AG20443 (cell line): ENCODE results near the gene ATG16L2.
"Not testable (repeated sequence)": the region's sequence is repeated elsewhere in the genome, so short reads cannot be mapped to it uniquely, and the experiment has no call there.

Experiments
- DNase-seq: peaks from one replicate; pipeline ENCODE4 v3.0.0; 2012; ENCODE audit warnings: low spot score, mixed read lengths

The ATG16L2 gene

GRCh38 chr11:72824811-72825505 is 10.7 kb downstream of the ATG16L2 start:
- no peak for DNase-seq

DNA sequence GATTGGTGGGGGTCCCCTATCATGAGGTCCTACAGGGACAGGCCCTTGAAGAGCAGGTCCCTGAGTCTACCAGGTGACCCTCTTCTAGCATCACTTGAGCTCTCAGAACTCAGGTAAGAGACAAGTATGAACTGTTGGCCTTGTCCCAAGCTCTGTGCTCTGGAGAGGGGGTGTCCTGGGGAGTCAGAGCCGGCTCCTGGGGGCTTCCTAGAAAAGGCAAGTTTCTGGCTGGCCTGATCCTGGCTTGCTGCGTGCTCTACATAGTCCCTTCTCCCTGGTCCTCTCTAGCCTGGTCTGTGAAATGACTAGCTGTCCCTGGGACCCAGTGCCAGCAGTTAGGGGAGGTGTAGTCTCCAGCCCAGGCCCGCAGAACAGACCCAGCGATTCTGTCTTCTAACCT is 11.4 kb downstream of the ATG16L2 start:
- no peak for DNase-seq

DNA sequence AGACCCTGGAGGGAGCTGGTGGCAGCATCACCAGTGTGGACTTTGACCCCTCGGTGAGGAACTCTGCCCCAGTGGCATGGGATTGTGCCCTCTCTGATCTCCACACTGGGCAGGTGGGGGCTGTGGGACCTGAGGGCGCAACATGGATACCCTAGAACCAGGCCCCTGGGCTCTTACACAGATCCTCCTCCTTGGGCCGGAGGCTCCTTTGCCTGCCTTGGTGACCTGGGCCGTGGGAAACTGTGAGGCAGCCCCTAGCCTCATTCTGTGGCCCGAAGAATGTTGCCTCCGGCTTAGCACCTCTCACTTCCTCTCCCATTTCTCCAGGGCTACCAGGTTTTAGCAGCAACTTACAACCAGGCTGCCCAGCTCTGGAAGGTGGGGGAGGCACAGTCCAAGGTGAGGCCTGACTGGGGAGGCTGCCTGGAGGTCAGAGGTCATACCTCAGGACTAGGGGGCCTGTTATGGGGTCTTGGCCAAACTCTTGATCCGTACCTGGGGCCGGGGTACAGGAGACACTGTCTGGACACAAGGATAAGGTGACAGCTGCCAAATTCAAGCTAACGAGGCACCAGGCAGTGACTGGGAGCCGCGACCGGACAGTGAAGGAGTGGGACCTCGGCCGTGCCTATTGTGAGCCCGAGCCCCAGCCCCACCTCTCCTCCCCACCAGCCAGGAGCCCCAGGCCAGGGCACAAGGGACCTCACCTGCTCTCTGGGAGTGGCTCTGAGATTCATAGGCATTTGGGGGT is 12.2 kb downstream of the ATG16L2 start:
- DNase-seq: no peak

GRCh38 chr11:72826942-72827480 is 12.8 kb downstream of the ATG16L2 start:
- no peak for DNase-seq

DNA sequence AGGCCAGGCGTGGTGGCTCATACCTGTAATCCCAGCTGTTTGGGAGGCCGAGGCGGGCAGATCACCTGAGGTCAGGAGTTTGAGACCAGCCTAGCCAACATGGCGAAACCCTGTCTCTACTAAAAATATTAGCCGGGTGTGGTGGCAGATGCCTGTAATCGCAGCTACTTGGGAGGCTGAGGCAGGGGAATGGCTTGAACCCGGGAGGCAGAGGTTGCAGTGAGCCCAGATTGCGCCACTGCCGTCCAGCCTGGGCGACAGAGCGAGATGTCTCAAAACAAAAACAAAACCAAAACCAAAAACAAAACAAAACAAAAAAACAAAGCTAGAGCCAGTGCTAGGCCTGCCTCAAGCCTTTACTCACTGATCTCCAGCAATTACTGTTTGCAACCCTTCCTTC is 13.4 kb downstream of the ATG16L2 start:
- DNase-seq: not testable (repeated sequence)

DNA sequence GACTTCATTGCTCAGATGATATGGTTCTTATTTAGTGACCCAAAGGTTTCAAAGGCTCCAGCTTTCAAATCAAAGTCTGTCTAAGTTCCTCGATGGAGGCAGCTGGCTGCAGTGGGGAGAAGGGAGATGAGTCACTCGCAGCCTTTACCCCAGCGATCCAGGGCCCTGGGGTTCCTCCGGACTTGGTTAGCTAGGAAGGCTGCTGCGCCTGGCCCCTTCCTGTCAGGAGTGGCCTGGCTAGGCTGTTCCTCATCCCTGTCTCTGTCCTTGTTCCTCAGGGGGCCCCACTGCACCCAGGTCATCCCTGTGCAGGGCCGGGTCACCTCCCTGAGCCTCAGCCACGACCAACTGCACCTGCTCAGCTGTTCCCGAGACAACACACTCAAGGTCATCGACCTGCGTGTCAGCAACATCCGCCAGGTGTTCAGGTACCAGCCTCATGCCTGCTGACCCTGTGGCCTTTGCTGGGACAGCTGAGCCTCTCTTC is 13.9 kb downstream of the ATG16L2 start:
- DNase-seq: peak; percentile 62

- DNase-seq: no peak
These were observed 14.5 kb downstream of the ATG16L2 start for GRCh38 chr11:72828692-72829101.

GRCh38 chr11:72829178-72829577 is 15.0 kb downstream of the ATG16L2 start:
- DNase-seq: no peak

GRCh38 chr11:72829884-72830533 is 15.8 kb downstream of the ATG16L2 start:
- no peak for DNase-seq

GRCh38 chr11:72831521-72832300 is 17.5 kb downstream of the ATG16L2 start:
- peak; percentile 86 for DNase-seq

GRCh38 chr11:72832301-72833082 is 18.3 kb downstream of the ATG16L2 start:
- no peak for DNase-seq

DNA sequence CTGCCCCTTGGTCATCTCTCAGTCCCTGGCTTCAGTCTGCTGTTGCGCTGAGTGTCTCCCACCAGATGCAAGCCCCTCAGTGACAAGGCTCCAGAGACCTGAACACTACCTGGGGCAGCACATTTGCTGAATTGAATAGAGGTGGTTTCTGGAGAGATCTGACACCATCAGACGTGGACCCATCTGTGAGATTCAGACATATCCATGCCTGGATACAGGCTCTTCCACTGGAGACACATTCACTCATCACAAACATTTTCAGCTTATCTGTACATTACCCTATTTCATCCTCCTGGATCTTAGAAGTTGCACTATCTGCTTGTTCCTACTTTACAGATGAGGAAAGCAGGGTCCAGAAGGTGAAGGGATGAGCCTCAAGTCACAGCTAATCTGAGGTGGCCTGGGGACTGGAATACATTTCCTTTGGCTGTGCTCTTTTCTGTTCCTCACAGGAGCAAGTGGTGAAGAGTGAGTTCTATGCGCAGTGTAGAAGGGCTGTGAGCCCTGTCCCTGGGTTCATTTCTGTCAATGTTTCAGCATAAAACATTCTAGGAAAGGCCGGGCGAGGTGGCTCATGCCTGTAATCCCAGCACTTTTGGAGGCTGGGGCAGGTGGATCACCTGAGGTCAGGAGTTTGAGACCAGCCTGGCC is 19.0 kb downstream of the ATG16L2 start:
- no peak for DNase-seq

GRCh38 chr11:72833811-72834493 is 19.7 kb downstream of the ATG16L2 start:
- no peak for DNase-seq

GRCh38 chr11:72834905-72835304 is 20.7 kb downstream of the ATG16L2 start:
- no peak for DNase-seq

- DNase-seq: no peak
These were observed 21.9 kb downstream of the ATG16L2 start for GRCh38 chr11:72836111-72836510.

GRCh38 chr11:72838691-72839305 is 24.6 kb downstream of the ATG16L2 start:
- DNase-seq: no peak

GRCh38 chr11:72840780-72841179 is 26.6 kb downstream of the ATG16L2 start:
- peak; percentile 71 for DNase-seq

DNA sequence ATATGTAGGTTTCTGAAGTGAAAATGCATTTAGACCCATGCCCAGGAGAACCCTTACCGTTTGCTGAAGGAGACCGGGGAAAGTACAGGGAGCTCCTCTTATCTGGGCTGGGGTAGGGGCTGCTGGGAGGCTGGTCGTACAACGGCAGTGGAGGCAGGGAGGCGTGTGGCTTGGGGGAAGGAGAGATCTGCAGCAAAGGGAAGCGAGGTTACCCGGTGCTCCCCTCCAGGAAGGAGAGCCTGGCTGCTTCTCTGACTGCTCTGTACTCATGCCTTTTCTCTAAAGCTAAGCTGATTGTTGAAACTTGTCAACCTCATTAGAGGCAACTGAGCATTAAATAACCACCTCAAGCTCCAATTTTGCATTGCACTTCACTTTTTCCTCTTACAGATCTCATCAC is 27.2 kb downstream of the ATG16L2 start:
- DNase-seq: no peak

GRCh38 chr11:72842126-72842525 is 27.9 kb downstream of the ATG16L2 start:
- no peak for DNase-seq
